Ascending aorta (tissue), 2 donors: Measurements from ENCODE around the gene CCDC85C. TPM values are rescaled to one million over a fixed set of nuclear protein-coding genes. Genes with fewer than 3 reads are reported as not detected.

Experiments used
- DNase-seq, 2 donors: peaks; one replicate each; pipeline ENCODE4 v3.0.0-alpha.2; 2019; ENCODE audit warnings: low spot score in 2 of 2
- H3K27ac ChIP-seq, 2 donors: fragments of 200-600 bp; sonication (generic); one replicate each; pipeline ENCODE4 v1.5.1; 2016 to 2017; ENCODE audit warnings: mild to moderate bottlenecking in 1 of 2
- H3K27me3 ChIP-seq: fragments of 200-600 bp; sonication (generic); one replicate; pipeline ENCODE4 v1.5.1; 2017
- H3K36me3 ChIP-seq, 2 donors: fragments of 200-600 bp; sonication (generic); one replicate each; pipeline ENCODE4 v1.5.1; 2016
- H3K4me1 ChIP-seq, 2 donors: fragments of 200-600 bp; sonication (generic); one replicate each; pipeline ENCODE4 v1.5.1; 2016 to 2017; ENCODE audit warnings: mild to moderate bottlenecking in 1 of 2
- H3K4me3 ChIP-seq, 2 donors: fragments of 200-600 bp; sonication (generic); one replicate each; pipeline ENCODE4 v1.5.1; 2016 to 2017; ENCODE audit warnings: mild to moderate bottlenecking in 1 of 2
- H3K9me3 ChIP-seq, 2 donors: fragments of 200-600 bp; sonication (generic); one replicate each; pipeline ENCODE4 v1.5.1; 2016
- intact Hi-C: fragments of 100-400 bp; cut with DNase I; formaldehyde crosslinking; loops from one replicate; pipeline ENCODE4 v1.15.1; 2023
- total RNA-seq: library from RNA; depleted of rRNA; stranded (reverse); fragments of >200 nt; gene quantifications from one replicate; pipeline ENCODE4 v1.1.0, GENCODE V29; 2016
- TF ChIP-seq, protein P1 (sequence below), 3 experiments: fragments of 200-600 bp in 2 of 3; fragments of 450-650 bp in 1 of 3; sonication (generic) in 2 of 3; IDR thresholded peaks; one replicate each; pipeline ENCODE4 v1.5.1; 2016 to 2019; ENCODE audit warnings: antibody characterized with exemption in 3 of 3, mild to moderate bottlenecking in 1 of 3, moderate library complexity in 1 of 3

The CCDC85C gene
- total RNA-seq, 1 donor from 2014 or later: 0.64 TPM

DNA sequence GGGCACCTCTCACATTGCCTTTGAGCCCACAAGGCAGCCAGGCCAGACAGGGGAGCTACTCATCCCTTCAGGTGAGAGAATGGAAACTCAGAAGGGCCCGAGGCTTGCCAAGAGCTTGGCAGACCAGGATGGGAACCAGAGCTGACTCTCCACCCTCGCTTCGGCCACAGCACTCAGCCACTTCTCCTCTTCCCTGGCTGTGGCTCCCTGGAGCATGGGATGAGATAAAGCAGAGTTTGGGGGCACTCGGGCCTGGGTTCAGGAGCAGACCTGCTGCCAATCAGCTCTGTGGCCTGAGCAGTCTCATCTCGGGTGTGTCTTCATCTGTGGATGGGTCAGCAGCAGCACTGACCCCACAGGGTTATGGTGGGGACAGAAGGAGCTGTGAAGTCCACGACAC lies 20.0 kb upstream of the CCDC85C start:
- Histone ChIP-seq H3K27ac (no peak overlapping the region), H3K9me3 (no peaks in the 10 kb centered on the region), H3K4me3 (no peak overlapping the region), H3K4me1 (no peaks in the 10 kb centered on the region), H3K36me3 (no peaks in the 10 kb centered on the region), H3K27me3 (no peaks in the 10 kb centered on the region)
- intact Hi-C loops: no loop called here
- no peak for DNase-seq
- TF ChIP-seq, protein P1, sequence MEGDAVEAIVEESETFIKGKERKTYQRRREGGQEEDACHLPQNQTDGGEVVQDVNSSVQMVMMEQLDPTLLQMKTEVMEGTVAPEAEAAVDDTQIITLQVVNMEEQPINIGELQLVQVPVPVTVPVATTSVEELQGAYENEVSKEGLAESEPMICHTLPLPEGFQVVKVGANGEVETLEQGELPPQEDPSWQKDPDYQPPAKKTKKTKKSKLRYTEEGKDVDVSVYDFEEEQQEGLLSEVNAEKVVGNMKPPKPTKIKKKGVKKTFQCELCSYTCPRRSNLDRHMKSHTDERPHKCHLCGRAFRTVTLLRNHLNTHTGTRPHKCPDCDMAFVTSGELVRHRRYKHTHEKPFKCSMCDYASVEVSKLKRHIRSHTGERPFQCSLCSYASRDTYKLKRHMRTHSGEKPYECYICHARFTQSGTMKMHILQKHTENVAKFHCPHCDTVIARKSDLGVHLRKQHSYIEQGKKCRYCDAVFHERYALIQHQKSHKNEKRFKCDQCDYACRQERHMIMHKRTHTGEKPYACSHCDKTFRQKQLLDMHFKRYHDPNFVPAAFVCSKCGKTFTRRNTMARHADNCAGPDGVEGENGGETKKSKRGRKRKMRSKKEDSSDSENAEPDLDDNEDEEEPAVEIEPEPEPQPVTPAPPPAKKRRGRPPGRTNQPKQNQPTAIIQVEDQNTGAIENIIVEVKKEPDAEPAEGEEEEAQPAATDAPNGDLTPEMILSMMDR (IDR thresholded peaks at IDR 0.05): no peak

- Histone ChIP-seq H3K4me3 (no peak overlapping the region), H3K9me3 (no peaks in the 10 kb centered on the region), H3K27me3 (no peaks in the 10 kb centered on the region), H3K36me3 (no peaks in the 10 kb centered on the region), H3K27ac (no peak overlapping the region), H3K4me1 (no peaks in the 10 kb centered on the region)
- intact Hi-C loops: no loop called here
- DNase-seq: no peak
- TF ChIP-seq, protein P1 (IDR thresholded peaks at IDR 0.05): no peak
These were observed 17.9 kb upstream of the CCDC85C start for GRCh38 chr14:99621948-99622347.

GRCh38 chr14:99619835-99620834 lies 16.1 kb upstream of the CCDC85C start:
- no peaks in the 10 kb centered on the region for H3K4me1 ChIP-seq
- TF ChIP-seq, protein P1 (IDR thresholded peaks at IDR 0.05): no peak
- peak overlapping the region in 1 of 2 donors; percentile 27 for H3K27ac ChIP-seq
- no peak for DNase-seq
- H3K36me3 ChIP-seq: no peaks in the 10 kb centered on the region
- no peaks in the 10 kb centered on the region for H3K9me3 ChIP-seq
- no peaks in the 10 kb centered on the region for H3K27me3 ChIP-seq
- no peak overlapping the region for H3K4me3 ChIP-seq
- intact Hi-C loops: no loop called here

GRCh38 chr14:99616832-99617800 lies 13.1 kb upstream of the CCDC85C start:
- Histone ChIP-seq H3K9me3 (no peaks in the 10 kb centered on the region), H3K27me3 (no peaks in the 10 kb centered on the region), H3K4me1 (no peaks in the 10 kb centered on the region), H3K27ac (no peak overlapping the region), H3K4me3 (no peak overlapping the region), H3K36me3 (no peaks in the 10 kb centered on the region)
- intact Hi-C loops: no loop called here
- TF ChIP-seq, protein P1 (IDR thresholded peaks at IDR 0.05): no peak
- no peak for DNase-seq

DNA sequence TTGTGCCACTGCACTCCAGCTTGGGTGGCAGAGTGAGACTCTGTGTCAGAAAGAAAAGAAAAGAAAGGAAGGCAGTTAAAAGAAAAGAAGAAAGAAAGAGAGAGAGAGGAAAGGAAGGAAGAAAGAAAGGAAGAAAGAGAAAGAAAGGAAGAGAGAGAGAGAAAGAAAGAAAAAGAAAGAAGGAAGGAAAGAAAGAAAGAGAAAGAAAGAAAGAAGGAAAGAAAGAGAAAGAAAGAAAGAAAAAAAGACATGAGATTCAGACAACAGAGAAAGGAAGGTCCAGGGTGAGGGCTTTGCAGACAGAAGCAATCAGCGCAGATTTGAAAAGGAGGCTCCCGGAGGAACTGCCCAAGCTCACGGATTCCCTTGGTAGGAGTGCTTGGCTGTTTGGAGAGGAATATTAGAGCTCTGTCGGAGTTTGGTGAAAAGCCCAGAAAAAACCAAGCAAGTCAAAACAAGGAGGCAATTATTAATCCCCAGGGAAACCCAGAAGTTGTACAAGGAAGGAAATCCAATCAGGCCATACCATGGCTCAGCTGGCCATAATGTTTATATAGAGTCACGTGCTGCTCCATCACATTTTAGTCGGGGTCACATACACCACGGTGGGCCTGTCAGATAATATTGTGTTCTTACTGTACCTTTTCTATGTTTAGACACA lies 11.6 kb upstream of the CCDC85C start:
- no peak overlapping the region for H3K27ac ChIP-seq
- no peak overlapping the region for H3K4me3 ChIP-seq
- DNase-seq: no peak
- no peaks in the 10 kb centered on the region for H3K9me3 ChIP-seq
- no peaks in the 10 kb centered on the region for H3K27me3 ChIP-seq
- intact Hi-C loops: no loop called here
- no peaks in the 10 kb centered on the region for H3K4me1 ChIP-seq
- TF ChIP-seq, protein P1 (IDR thresholded peaks at IDR 0.05): no peak
- no peaks in the 10 kb centered on the region for H3K36me3 ChIP-seq
